Astrocyte of the cerebellum (primary cell): ENCODE results near the gene CXCL12.

Experiments used
- DNase-seq: peaks from one replicate; pipeline ENCODE4 v3.0.0-alpha.2; 2011; ENCODE audit warnings: low read depth
- H3K4me3 ChIP-seq: 2 replicates; pipeline ENCODE4 v1.5.1; 2011; ENCODE audit warnings: mild to moderate bottlenecking, low read depth, low read length, moderate library complexity
- in situ Hi-C: cut with HindIII; loops from 2 replicates; pipeline ENCODE4 v1.10.0; 2017; ENCODE audit warnings: low sequenced_read_pairs
- TF ChIP-seq, protein P1 (sequence below): IDR thresholded peaks from 2 replicates; pipeline ENCODE4 v1.5.1; 2012; ENCODE audit warnings: low read length, low read depth, moderate library complexity, mild to moderate bottlenecking; ENCODE audit errors: missing control alignments

Gene CXCL12

DNA sequence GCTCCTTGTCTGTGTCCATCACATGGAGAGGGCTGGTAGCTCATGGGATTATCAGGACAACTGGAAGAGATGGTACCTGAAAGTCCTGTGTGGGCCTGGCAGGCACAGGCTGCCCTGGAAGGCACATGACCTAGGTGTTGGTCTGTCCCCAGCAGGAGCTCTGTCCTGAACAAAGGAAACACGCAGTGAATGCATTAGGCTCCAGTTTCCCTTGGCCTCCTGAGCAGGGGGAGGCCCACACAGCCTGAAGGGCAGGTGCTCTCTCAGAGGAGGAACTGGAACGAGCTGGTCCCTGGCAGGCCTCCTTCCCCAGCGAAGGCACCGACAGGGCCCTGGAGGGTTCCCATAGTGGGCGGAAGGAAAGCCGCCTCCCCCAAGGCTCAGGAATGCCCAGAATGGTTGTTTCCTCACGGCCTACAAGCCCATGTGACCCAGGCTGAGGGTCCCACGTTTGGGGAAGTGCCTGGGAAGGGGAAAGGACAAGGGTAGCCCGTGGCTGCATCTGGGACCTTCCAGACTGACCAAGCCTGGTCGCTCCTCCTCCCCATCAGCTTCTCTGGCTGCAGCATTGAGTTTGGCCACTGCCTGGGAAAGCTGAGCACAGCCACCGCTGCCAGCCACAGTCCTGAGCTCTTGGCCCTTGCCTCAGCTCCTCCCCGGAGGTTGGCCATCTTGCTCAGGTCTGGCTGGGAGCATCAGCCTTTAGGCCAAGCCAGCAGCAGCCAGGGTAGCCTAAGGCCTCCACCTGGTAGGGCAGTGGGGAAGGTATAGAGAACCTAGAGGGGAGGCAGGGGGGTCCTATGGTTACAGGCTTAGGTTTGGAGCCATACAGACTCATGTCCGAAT lies 21.8 kb downstream of the CXCL12 start:
- in situ Hi-C loops = no loop called here

GRCh38 chr10:44361109-44361508 lies 23.8 kb downstream of the CXCL12 start:
- TF ChIP-seq, protein P1, sequence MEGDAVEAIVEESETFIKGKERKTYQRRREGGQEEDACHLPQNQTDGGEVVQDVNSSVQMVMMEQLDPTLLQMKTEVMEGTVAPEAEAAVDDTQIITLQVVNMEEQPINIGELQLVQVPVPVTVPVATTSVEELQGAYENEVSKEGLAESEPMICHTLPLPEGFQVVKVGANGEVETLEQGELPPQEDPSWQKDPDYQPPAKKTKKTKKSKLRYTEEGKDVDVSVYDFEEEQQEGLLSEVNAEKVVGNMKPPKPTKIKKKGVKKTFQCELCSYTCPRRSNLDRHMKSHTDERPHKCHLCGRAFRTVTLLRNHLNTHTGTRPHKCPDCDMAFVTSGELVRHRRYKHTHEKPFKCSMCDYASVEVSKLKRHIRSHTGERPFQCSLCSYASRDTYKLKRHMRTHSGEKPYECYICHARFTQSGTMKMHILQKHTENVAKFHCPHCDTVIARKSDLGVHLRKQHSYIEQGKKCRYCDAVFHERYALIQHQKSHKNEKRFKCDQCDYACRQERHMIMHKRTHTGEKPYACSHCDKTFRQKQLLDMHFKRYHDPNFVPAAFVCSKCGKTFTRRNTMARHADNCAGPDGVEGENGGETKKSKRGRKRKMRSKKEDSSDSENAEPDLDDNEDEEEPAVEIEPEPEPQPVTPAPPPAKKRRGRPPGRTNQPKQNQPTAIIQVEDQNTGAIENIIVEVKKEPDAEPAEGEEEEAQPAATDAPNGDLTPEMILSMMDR = no peak
- no peak for DNase-seq

More for the DNA sequence above, 21.8 kb downstream of the CXCL12 start:
- H3K4me3 ChIP-seq = no peak overlapping the region
- no peak for DNase-seq
- TF ChIP-seq, protein P1 = no peak

GRCh38 chr10:44358080-44358771 lies 26.7 kb downstream of the CXCL12 start:
- TF ChIP-seq, protein P1 = no peak
- no peak overlapping the region for H3K4me3 ChIP-seq
- in situ Hi-C loops = no loop called here
- DNase-seq = no peak

More at GRCh38 chr10:44361109-44361508, 23.8 kb downstream of the CXCL12 start:
- in situ Hi-C loops = no loop called here
- H3K4me3 ChIP-seq = no peak overlapping the region

- H3K4me3 ChIP-seq = no peak overlapping the region
- TF ChIP-seq, protein P1 = no peak
- DNase-seq = no peak
- in situ Hi-C loops = no loop called here
Observed at GRCh38 chr10:44357023-44357540, 27.8 kb downstream of the CXCL12 start.

- TF ChIP-seq, protein P1 = no peak
- no peak for DNase-seq
- H3K4me3 ChIP-seq = no peak overlapping the region
- in situ Hi-C loops = no loop called here
Observed at GRCh38 chr10:44356139-44357022, 28.5 kb downstream of the CXCL12 start.

- TF ChIP-seq, protein P1 = no peak
- in situ Hi-C loops = no loop called here
- H3K4me3 ChIP-seq = no peak overlapping the region
- DNase-seq = no peak
Observed at GRCh38 chr10:44355630-44356029, 29.3 kb downstream of the CXCL12 start.
